H1 (cell line): Measurements from ENCODE around the gene ITGA11. TPM values are rescaled to one million over a fixed set of nuclear protein-coding genes. Genes with fewer than 3 reads are reported as not detected.

ENCODE experiments used
- CBX5 ChIP-seq: fragments of 300-800, 300-1000 bp; sonication (generic); IDR thresholded peaks from 2 replicates; pipeline ENCODE4 v1.7.1; 2016; ENCODE audit warnings: antibody characterized with exemption, low read length, low read depth
- CHD7 ChIP-seq: fragments of 300-600 bp; sonication (generic); IDR thresholded peaks from 2 replicates; pipeline ENCODE4 v1.7.1; 2012; ENCODE audit warnings: low read length, moderate library complexity, mild to moderate bottlenecking, inconsistent platforms; ENCODE audit not compliant: insufficient replicate concordance
- HDAC6 ChIP-seq: IDR thresholded peaks from one replicate; pipeline ENCODE4 v1.7.1; 2012; ENCODE audit warnings: low read depth, mild to moderate bottlenecking, inconsistent platforms, low read length, moderate library complexity
- KDM1A ChIP-seq: fragments of 200-600, 300-600 bp; sonication (generic); IDR thresholded peaks from 2 replicates; pipeline ENCODE4 v1.7.1; 2016; ENCODE audit warnings: mild to moderate bottlenecking, low read length, borderline replicate concordance
- POU5F1 ChIP-seq: IDR thresholded peaks from 2 replicates; pipeline ENCODE4 v1.6.1; 2011; ENCODE audit warnings: low read depth, mild to moderate bottlenecking, low read length, moderate library complexity
- TBP ChIP-seq: IDR thresholded peaks from 2 replicates; pipeline ENCODE4 v1.6.1; 2011; ENCODE audit warnings: low read depth, low read length, improper control_type of control experiment
- polyA plus RNA-seq, 7 experiments: library from polyadenylated mRNA; depleted of rRNA in 3 of 7; stranded (reverse) in 5 of 7; unstranded in 2 of 7; fragments of >200 nt in 5 of 7; fragments of 200-250 nt in 2 of 7; gene quantifications; 1 replicate in 5 of 7; 2 replicates in 1 of 7; 4 replicates in 1 of 7; pipeline versions ENCODE4 v1.2.1 to v1.2.3, GENCODE V29; 2011 to 2013; ENCODE audit warnings: missing spikeins in 2 of 7, mixed read lengths in 2 of 7
- total RNA-seq: library from RNA; stranded (reverse); fragmentation: NEBNext Ultra II Directional; extraction: Animal tissue kit (Norgen Biotek cat#: 25700); gene quantifications from 2 replicates; pipeline ENCODE4 v1.2.1, GENCODE V29; 2021

The ITGA11 gene
- total and polyA plus RNA-seq, 2 of the 8 experiments (the other 6 are each of a cell fraction or from before 2014, with no cell fraction given): 0.05 to 0.06 TPM

GRCh38 chr15:68360721-68361120, 71.2 kb downstream of the ITGA11 start (continued):
- TF ChIP-seq CHD7 (no peak), TBP (no peak), POU5F1 (no peak), HDAC6 (no peak), KDM1A (no peak), CBX5 (no peak)
